Measurements from ENCODE around the gene OPHN1. TPM values are rescaled to one million over a fixed set of nuclear protein-coding genes. Genes with fewer than 3 reads are reported as not detected.

The OPHN1 gene
- total and polyA plus RNA-seq, 2 experiments from 2014 or later = 2.2 to 3.8 TPM

DNA sequence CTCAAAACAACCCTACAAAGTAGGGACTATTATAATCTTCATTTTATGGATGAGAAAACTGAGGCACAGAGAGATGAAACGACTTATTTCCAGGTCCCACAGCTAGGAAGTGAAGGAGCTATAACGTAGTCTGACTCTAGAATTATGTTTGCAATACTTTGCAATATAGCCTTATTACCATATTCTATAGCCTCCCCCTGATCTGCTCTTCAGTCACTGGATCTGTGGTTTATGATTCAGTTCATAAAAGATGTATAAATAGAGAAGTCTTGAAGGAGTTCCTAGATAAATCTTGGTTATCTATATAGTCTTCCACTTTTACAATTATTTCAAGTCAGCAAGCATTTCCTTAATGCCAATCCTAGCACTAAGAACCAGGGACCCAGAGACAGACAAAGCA, 57.5 kb downstream of the OPHN1 start (continued):
- TF ChIP-seq, protein P1, sequence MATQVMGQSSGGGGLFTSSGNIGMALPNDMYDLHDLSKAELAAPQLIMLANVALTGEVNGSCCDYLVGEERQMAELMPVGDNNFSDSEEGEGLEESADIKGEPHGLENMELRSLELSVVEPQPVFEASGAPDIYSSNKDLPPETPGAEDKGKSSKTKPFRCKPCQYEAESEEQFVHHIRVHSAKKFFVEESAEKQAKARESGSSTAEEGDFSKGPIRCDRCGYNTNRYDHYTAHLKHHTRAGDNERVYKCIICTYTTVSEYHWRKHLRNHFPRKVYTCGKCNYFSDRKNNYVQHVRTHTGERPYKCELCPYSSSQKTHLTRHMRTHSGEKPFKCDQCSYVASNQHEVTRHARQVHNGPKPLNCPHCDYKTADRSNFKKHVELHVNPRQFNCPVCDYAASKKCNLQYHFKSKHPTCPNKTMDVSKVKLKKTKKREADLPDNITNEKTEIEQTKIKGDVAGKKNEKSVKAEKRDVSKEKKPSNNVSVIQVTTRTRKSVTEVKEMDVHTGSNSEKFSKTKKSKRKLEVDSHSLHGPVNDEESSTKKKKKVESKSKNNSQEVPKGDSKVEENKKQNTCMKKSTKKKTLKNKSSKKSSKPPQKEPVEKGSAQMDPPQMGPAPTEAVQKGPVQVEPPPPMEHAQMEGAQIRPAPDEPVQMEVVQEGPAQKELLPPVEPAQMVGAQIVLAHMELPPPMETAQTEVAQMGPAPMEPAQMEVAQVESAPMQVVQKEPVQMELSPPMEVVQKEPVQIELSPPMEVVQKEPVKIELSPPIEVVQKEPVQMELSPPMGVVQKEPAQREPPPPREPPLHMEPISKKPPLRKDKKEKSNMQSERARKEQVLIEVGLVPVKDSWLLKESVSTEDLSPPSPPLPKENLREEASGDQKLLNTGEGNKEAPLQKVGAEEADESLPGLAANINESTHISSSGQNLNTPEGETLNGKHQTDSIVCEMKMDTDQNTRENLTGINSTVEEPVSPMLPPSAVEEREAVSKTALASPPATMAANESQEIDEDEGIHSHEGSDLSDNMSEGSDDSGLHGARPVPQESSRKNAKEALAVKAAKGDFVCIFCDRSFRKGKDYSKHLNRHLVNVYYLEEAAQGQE (IDR thresholded peaks at IDR 0.05; ENCODE audit: unreplicated experiment) = no peak
- TF ChIP-seq, protein P2, sequence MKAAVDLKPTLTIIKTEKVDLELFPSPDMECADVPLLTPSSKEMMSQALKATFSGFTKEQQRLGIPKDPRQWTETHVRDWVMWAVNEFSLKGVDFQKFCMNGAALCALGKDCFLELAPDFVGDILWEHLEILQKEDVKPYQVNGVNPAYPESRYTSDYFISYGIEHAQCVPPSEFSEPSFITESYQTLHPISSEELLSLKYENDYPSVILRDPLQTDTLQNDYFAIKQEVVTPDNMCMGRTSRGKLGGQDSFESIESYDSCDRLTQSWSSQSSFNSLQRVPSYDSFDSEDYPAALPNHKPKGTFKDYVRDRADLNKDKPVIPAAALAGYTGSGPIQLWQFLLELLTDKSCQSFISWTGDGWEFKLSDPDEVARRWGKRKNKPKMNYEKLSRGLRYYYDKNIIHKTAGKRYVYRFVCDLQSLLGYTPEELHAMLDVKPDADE (IDR thresholded peaks at IDR 0.05) = no peak
- TF ChIP-seq JUNB (IDR thresholded peaks at IDR 0.05; ENCODE audit: unreplicated experiment) = no peak
- no peak for TF ChIP-seq EZH2 (IDR thresholded peaks at IDR 0.05; ENCODE audit: low read depth, unreplicated experiment)

DNA sequence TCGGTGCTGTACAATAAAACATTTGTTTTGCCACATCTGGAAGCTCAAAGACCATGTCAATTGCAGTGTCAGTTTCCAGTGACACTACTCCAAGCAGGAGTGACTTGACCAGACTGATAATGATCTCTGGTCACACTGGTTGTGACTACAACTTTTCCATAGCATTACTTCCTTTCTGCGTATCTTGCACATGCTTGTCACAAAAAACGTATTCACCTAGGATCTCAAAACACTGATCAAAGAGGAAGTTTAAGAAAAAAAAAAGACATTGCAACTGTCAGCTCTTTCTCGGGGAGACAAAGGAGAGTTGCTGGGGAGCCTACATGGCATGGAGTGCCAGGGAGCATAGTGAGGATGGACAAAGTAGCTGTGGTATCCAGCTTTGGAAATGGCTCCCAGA, 60.6 kb downstream of the OPHN1 start:
- H3K27me3 Mint-ChIP-seq (ENCODE audit: insufficient read depth, low read depth, poor library complexity) = no peaks in the 10 kb centered on the region
- Histone ChIP-seq H3K4me1 (ENCODE audit: insufficient read depth) (no peaks in the 10 kb centered on the region), H2AFZ (no peak overlapping the region), H3K27me3 (ENCODE audit: insufficient read depth) (no peaks in the 10 kb centered on the region), H3K79me2 (replicated peaks; ENCODE audit: insufficient read depth) (no peaks in the 10 kb centered on the region), H3K9me2 (ENCODE audit: insufficient read depth) (no peaks in the 10 kb centered on the region), H3K36me3 (ENCODE audit: insufficient read depth) (no peaks in the 10 kb centered on the region), H4K20me1 (replicated peaks; ENCODE audit: insufficient read depth) (no peaks in the 10 kb centered on the region), H3K4me3 (no peak overlapping the region), H3K27ac (ENCODE audit: low read depth) (no peak overlapping the region), H3F3A (replicated peaks; ENCODE audit: low read depth) (no peaks in the 10 kb centered on the region), H3K4me2 (no peak overlapping the region)
- H3K4me3 Mint-ChIP-seq = no peak overlapping the region
- no peaks in the 10 kb centered on the region; the same call in 2 of the 3 replicates for H3K9me3 Mint-ChIP-seq
- H3K36me3 Mint-ChIP-seq (ENCODE audit: low read depth) = no peaks in the 10 kb centered on the region
- no peaks in the 10 kb centered on the region for H3K4me1 Mint-ChIP-seq
- H3K27ac Mint-ChIP-seq = no peak overlapping the region
- DNase-seq (ENCODE audit: low spot score) = no peak
- no peak for TF ChIP-seq EZH2phosphoT487 (IDR thresholded peaks at IDR 0.05; ENCODE audit: unreplicated experiment)
- TF ChIP-seq, protein P2 (IDR thresholded peaks at IDR 0.05) = no peak
- no peak for TF ChIP-seq POLR2AphosphoS5 (IDR thresholded peaks at IDR 0.05; ENCODE audit: low read depth)
- TF ChIP-seq ZNF114 (CRISPR knock-in tag; IDR thresholded peaks at IDR 0.05) = no peak
- no peak for ATAC-seq

DNA sequence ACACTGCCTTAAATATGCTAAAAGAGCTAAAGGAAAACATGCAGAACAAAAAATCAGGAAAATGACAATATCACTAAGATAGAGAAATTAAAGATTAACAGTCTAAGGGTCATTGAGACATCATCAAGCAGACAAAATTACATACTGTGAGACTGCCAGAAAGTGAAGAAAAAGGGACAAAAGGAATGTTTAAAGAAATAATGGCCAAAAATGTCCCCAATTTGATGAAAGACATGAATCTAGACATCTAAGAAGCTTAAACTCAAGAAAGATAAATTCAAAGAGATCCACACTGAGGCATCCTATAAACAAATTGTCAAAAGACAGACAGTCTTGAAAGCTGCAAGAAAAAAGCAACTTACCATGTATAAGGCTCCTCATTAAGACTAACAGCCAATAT, 63.7 kb downstream of the OPHN1 start:
- Mint-ChIP-seq H3K4me1 (no peaks in the 10 kb centered on the region), H3K27ac (no peak overlapping the region), H3K27me3 (ENCODE audit: insufficient read depth, low read depth, poor library complexity) (no peaks in the 10 kb centered on the region), H3K4me3 (no peak overlapping the region), H3K9me3 (no peaks in the 10 kb centered on the region; the same call in 2 of the 3 replicates), H3K36me3 (ENCODE audit: low read depth) (no peaks in the 10 kb centered on the region)
- H3K27ac ChIP-seq (ENCODE audit: low read depth) = no peak overlapping the region
- no peaks in the 10 kb centered on the region for H3K4me1 ChIP-seq (ENCODE audit: insufficient read depth)
- no peaks in the 10 kb centered on the region for H3K27me3 ChIP-seq (ENCODE audit: insufficient read depth)
- no peaks in the 10 kb centered on the region for H4K20me1 ChIP-seq (replicated peaks; ENCODE audit: insufficient read depth)
- H3K36me3 ChIP-seq (ENCODE audit: insufficient read depth) = no peaks in the 10 kb centered on the region
- H3F3A ChIP-seq (replicated peaks; ENCODE audit: low read depth) = no peaks in the 10 kb centered on the region
- no peaks in the 10 kb centered on the region for H3K79me2 ChIP-seq (replicated peaks; ENCODE audit: insufficient read depth)
- DNase-seq (ENCODE audit: low spot score) = no peak
- no peak for ATAC-seq
- no peak overlapping the region for H3K4me2 ChIP-seq
- H2AFZ ChIP-seq = no peak overlapping the region
- no peak overlapping the region for H3K4me3 ChIP-seq
- no peaks in the 10 kb centered on the region for H3K9me2 ChIP-seq (ENCODE audit: insufficient read depth)
- TF ChIP-seq POLR2AphosphoS5 (IDR thresholded peaks at IDR 0.05; ENCODE audit: low read depth) = no peak
- no peak for TF ChIP-seq ZNF114 (CRISPR knock-in tag; IDR thresholded peaks at IDR 0.05)
- no peak for TF ChIP-seq NANOG (IDR thresholded peaks at IDR 0.05; ENCODE audit: borderline replicate concordance)
- TF ChIP-seq ZNF331 (CRISPR knock-in tag; IDR thresholded peaks at IDR 0.05; ENCODE audit: low read depth) = no peak
